Fibroblast of skin of abdomen (primary cell): ENCODE data around the gene CLEC11A.
"Not testable (repeated sequence)": the region's sequence is repeated elsewhere in the genome, so short reads cannot be mapped to it uniquely, and the experiment has no call there.

Experiments used
- DNase-seq: peaks from one replicate; pipeline ENCODE4 v3.0.0-alpha.2; 2013

The CLEC11A gene

DNA sequence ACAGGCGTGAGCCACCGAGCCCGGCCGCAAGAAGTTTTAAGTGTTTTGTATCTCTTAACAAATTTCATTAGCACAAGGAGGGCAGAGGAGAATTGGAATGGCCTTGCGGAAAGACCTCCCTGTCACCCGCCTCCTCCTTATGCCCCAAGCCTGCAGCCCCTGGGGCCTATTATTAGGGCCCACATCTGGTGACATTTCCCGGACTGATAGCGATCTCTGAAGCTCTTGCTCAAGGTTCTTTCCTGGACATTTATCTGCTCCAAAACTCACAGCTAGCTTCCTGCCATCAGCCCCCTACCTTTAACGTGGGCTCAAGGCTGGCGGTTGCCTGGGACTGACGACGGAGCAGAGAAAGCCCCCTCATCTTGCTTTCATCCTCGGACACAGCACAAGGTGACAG, 40.4 kb downstream of the CLEC11A start:
- DNase-seq = not testable (repeated sequence)

DNA sequence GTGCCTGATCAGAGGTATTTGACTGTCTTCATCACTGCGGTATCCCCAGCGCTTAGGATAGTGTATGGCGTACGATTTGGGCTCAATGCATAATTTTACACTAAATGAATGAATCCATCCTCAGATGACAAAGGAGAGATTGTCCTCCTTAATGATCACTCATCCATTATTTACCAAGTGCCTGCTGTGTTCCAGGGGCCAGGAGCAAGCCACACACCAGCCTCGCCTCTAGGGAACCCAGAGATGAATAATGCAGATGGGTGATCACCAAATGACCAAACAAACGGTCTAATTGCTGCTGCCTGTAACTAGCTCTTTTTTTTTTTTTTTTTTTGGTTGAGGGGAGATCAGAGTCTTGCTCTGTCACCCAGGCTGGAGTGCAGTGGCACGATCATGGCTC, 41.2 kb downstream of the CLEC11A start:
- DNase-seq = no peak

DNA sequence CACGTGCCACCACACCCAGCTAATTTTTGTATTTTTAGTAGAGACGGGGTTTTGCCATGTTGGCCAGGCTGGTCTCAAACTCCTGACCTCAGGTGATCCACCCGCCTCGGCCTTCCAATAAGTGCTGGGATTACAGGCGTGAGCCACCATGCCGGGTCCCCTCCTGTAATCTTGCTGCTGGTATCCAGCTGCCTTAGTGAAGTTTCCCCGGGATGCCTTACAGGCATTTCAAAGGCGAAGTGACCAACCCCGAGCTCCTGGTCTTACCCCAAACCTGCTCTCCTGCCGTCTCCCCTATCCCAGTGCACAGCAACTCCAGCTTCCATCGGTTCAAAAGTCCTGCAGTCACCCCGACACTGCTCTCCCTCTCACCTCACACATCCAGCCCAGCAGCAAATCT, 43.6 kb downstream of the CLEC11A start:
- DNase-seq = not testable (repeated sequence)

DNA sequence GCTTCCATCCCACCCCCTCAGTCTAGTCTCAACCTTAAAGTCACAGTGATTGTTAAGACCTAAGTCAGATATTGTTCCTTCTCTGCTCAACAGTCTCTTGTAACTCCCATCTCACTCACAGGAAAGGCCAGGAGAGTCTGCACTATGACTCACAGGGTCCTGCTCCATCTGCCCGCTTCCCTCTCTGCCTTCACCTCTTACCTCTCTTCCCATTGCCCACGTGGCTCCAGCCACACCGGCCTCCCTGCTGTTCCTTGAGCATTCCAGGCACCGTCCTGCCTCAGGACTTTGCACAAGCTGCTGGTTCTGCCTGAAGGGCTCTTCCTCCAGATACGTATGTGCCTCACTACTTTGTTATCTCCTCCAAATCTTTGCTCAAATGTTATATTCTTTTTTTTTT, 44.1 kb downstream of the CLEC11A start:
- DNase-seq = not testable (repeated sequence)

DNA sequence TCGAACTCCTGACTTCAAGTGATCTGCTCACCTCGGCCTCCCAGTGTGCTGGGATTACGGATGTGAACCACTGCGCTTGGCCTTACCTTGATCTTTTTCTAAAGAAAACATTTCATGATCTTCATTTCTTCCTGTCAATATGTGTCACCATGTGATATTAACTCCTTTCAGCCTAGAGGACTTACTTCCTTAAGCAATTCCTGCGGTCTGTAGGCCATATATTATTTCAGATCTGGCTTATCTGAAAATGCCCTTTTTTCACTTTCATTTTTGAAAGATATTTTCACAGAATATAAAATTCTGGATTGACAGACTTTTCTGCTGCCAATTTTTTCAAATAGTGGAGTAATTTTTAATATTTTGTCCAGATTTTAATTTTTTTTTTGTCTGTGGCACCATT, 45.1 kb downstream of the CLEC11A start:
- DNase-seq = no peak

DNA sequence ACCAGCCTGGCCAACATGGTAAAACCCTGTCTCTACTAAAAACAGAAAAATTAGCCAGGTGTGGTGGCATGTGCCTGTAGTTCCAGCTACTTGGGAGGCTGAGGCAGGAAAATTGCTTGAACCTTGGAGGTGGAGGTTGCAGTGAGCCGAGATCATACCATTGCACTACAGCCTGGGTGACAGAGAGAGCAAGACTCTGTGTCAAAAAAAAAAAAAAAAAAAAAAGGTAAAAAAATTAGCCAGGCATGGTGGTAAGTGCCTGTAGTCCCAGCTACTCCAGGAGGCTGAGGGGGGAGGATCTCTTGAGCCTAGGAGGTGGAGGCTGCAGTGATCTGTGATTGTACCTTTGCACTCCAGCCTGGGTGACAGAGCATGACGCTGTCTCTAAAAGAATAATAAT, 47.0 kb downstream of the CLEC11A start, which contains the start of gene GPR32:
Gene GPR32 (plus strand): TSS at position 301 of the 400 bp plus-strand sequence. CDS start 137 bp downstream, outside the sequence.
- not testable (repeated sequence) for DNase-seq

DNA sequence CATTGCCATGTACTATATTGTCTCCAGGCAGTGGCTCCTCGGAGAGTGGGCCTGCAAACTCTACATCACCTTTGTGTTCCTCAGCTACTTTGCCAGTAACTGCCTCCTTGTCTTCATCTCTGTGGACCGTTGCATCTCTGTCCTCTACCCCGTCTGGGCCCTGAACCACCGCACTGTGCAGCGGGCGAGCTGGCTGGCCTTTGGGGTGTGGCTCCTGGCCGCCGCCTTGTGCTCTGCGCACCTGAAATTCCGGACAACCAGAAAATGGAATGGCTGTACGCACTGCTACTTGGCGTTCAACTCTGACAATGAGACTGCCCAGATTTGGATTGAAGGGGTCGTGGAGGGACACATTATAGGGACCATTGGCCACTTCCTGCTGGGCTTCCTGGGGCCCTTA, 47.7 kb downstream of the CLEC11A start:
- no peak for DNase-seq

DNA sequence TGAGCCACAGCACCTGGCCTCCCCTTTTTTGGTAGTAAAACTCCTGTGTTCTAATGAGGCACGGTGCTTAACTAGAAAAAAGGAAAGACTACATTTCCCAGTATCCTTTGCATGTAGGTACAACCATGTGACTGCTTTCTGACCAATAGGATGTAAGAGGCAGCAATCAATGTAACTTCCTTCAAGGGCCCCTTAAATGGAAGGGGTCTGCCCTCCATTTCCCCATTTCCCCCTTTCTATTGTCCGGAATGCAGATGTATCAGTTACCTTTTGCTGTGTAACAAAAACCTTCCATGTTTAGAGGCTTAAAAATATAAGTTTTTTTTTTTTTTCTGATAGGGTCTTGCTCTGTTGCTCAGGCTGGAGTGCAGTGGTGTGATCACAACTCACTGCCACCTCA, 49.3 kb downstream of the CLEC11A start:
- no peak for DNase-seq

DNA sequence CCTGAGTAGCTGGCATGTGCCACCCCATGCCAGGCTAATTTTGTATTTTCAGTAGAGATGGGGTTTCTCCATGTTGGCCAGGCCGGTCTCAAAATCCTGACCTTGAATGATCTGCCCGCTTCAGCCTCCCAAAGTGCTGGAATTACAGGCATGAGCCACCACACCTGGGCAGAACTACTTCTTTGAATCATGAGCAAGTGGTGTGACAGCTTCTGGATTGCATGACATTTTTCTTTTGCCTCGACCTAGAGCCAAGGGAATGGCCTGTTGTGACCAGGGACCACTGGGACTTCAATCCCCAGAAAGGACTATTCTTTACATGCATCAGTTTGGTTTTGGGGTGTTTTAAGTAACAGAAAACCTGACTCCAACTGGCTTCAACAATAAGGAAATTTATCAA, 49.7 kb downstream of the CLEC11A start:
- not testable (repeated sequence) for DNase-seq

DNA sequence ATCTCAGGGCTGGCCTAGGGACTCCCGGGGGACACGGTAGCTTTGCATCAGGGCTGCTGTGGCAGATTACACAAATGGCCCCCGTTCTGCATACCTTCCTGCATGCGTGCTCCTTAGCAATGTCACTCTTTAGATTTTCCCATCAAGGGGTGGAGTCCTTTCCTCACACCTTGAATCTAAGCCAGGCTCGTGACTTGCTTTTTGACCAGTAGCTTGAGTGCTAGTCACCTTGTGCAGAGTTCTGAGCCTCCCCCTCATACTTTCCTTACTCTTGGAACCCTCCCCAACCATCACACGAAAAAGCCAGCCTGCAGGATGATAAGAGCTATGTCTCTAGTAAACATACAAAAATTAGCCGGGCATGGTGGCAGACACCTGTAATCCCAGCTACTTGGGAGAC, 50.3 kb downstream of the CLEC11A start:
- not testable (repeated sequence) for DNase-seq
